HCT116 (cell line): ENCODE data around the gene GOLGA6L7. TPM values are rescaled to one million over a fixed set of nuclear protein-coding genes. Genes with fewer than 3 reads are reported as not detected.

ENCODE experiments used
- ATAC-seq: fragments of 200-7000 bp; cut with Tn5 transposase; 2 replicates; pipeline ENCODE4 v1.9.1; 2020; ENCODE audit warnings: mild to moderate bottlenecking, moderate library complexity
- BruUV-seq: library from RNA; stranded (reverse); fragments of 400-500 nt; replicated peaks from 2 replicates; lab custom pipeline; 2021; lab: Mats Ljungman, UMichigan
- CTCF ChIA-PET: fragments of 300-600 bp; sonication (Branson Sonifier 250); formaldehyde crosslinking; loops from one replicate; lab custom pipeline; 2021; ENCODE audit warnings: antibody characterized with exemption; lab: Charles Lee
- POLR2A ChIA-PET: fragments of 300-600, 350-600 bp; sonication (Branson Sonifier 250); formaldehyde crosslinking; loops from one replicate; lab custom pipeline; 2021; ENCODE audit warnings: antibody characterized with exemption; lab: Charles Lee
- RAD21 ChIA-PET, 2 experiments: fragments of 300-600 bp; sonication (Branson Sonifier 250); formaldehyde crosslinking; loops; one replicate each; lab custom pipeline; 2023; ENCODE audit warnings: low total read pairs in 2 of 2; ENCODE audit not compliant: uncharacterized antibody in 2 of 2, unreplicated experiment in 2 of 2, low non-redundant PET in 1 of 2; lab: Charles Lee
- DNase-seq: peaks from one replicate; pipeline ENCODE4 v3.0.0-alpha.2; 2010; ENCODE audit warnings: low read depth, low spot score
- H2AFZ ChIP-seq: fragments of 200-600 bp; shearing (Covaris generic), sonication (generic); 2 replicates; pipeline ENCODE4 v1.6.1; 2017; ENCODE audit warnings: low read depth, mixed run types, mixed read lengths, antibody characterized with exemption, low read length; ENCODE audit not compliant: poor library complexity, severe bottlenecking
- H3K27ac ChIP-seq: 2 replicates; pipeline ENCODE4 v1.5.1; 2012; ENCODE audit warnings: low read depth, low read length
- H3K27me3 ChIP-seq: fragments of 200-600 bp; sonication (generic); 2 replicates; pipeline ENCODE4 v1.6.1; 2016; ENCODE audit warnings: mixed run types, low read length, mixed read lengths; ENCODE audit not compliant: insufficient read depth
- H3K36me3 ChIP-seq, 2 experiments: fragments of 200-500 bp in 1 of 2; fragments of 200-600 bp in 1 of 2; sonication (Bioruptor generic) in 1 of 2; sonication (generic) in 1 of 2; 2 replicates each; pipeline versions ENCODE4 v1.5.1 to v1.6.1; 2014 to 2016; ENCODE audit warnings: low read length in 2 of 2, inconsistent platforms in 1 of 2, mixed read lengths in 1 of 2, mixed run types in 1 of 2; ENCODE audit not compliant: insufficient read depth in 2 of 2, control insufficient read depth in 1 of 2
- H3K4me1 ChIP-seq, 2 experiments: fragments of 200-600 bp in 1 of 2; sonication (generic) in 1 of 2; 2 replicates each; pipeline versions ENCODE4 v1.5.1 to v1.6.1; 2012 to 2017; ENCODE audit warnings: low read length in 2 of 2, inconsistent platforms in 1 of 2, mild to moderate bottlenecking in 1 of 2, mixed read lengths in 1 of 2, mixed run types in 1 of 2, moderate library complexity in 1 of 2; ENCODE audit not compliant: insufficient read depth in 2 of 2, control insufficient read depth in 1 of 2
- H3K4me2 ChIP-seq: fragments of 200-600 bp; sonication (generic); 2 replicates; pipeline ENCODE4 v1.6.1; 2017; ENCODE audit warnings: mixed run types, low read length, mixed read lengths
- H3K4me3 ChIP-seq, 2 experiments: fragments of 200-600 bp in 1 of 2; sonication (generic) in 1 of 2; replicated peaks in 1 of 2; 2 replicates each; pipeline ENCODE4 v1.5.1; 2011 to 2016; ENCODE audit warnings: low read length in 2 of 2, control low read depth in 1 of 2, low read depth in 1 of 2, mild to moderate bottlenecking in 1 of 2, mixed read lengths in 1 of 2, mixed run types in 1 of 2
- H3K79me2 ChIP-seq: fragments of 200-600 bp; sonication (generic); 2 replicates; pipeline ENCODE4 v1.6.1; 2017; ENCODE audit warnings: mild to moderate bottlenecking, mixed run types, low read length, moderate library complexity, mixed read lengths; ENCODE audit not compliant: insufficient read depth
- H3K9ac ChIP-seq: fragments of 200-600 bp; sonication (generic); 2 replicates; pipeline ENCODE4 v1.6.1; 2016; ENCODE audit warnings: low read length, mixed read lengths
- H3K9me2 ChIP-seq: fragments of 200-600 bp; sonication (generic), shearing (Covaris generic); 2 replicates; pipeline ENCODE4 v1.6.1; 2017; ENCODE audit warnings: mixed run types, mild to moderate bottlenecking, moderate library complexity; ENCODE audit not compliant: insufficient read depth
- H3K9me3 ChIP-seq, 2 experiments: fragments of 200-500 bp in 1 of 2; fragments of 200-600 bp in 1 of 2; sonication (Bioruptor generic) in 1 of 2; sonication (generic) in 1 of 2; 2 replicates each; pipeline ENCODE4 v1.6.1; 2014 to 2017; ENCODE audit warnings: low read length in 2 of 2, mixed read lengths in 2 of 2, inconsistent platforms in 1 of 2, low read depth in 1 of 2, mild to moderate bottlenecking in 1 of 2, mixed run types in 1 of 2, moderate library complexity in 1 of 2; ENCODE audit not compliant: control insufficient read depth in 1 of 2, insufficient read depth in 1 of 2
- H4K20me1 ChIP-seq: fragments of 200-600 bp; sonication (generic), shearing (Covaris generic); 2 replicates; pipeline ENCODE4 v1.6.1; 2017; ENCODE audit warnings: mixed run types, mild to moderate bottlenecking, moderate library complexity; ENCODE audit not compliant: insufficient read depth
- CBX3 ChIP-seq: IDR thresholded peaks from 2 replicates; pipeline ENCODE4 v1.6.1; 2012; ENCODE audit warnings: low read depth
- EGR1 ChIP-seq: IDR thresholded peaks from 2 replicates; pipeline ENCODE4 v1.6.1; 2012; ENCODE audit warnings: low read depth
- ELF1 ChIP-seq: IDR thresholded peaks from 2 replicates; pipeline ENCODE4 v1.6.1; 2012; ENCODE audit warnings: low read depth, borderline replicate concordance
- EZH2 ChIP-seq: fragments of 200-600 bp; sonication (generic); IDR thresholded peaks from 2 replicates; pipeline ENCODE4 v1.6.1; 2017; ENCODE audit warnings: antibody characterized with exemption, mixed run types
- FOSL1 ChIP-seq: IDR thresholded peaks from 2 replicates; pipeline ENCODE4 v1.6.1; 2012; ENCODE audit warnings: low read depth
- MAX ChIP-seq: IDR thresholded peaks from 2 replicates; pipeline ENCODE4 v1.6.1; 2012
- POLR2AphosphoS5 ChIP-seq: IDR thresholded peaks from 2 replicates; pipeline ENCODE4 v1.6.1; 2011; ENCODE audit warnings: mild to moderate bottlenecking, low read depth, low read length, moderate library complexity
- SP1 ChIP-seq: IDR thresholded peaks from 2 replicates; pipeline ENCODE4 v1.6.1; 2012; ENCODE audit warnings: low read depth
- SRF ChIP-seq: IDR thresholded peaks from 2 replicates; pipeline ENCODE4 v1.6.1; 2012; ENCODE audit warnings: low read depth
- TCF7L2 ChIP-seq: IDR thresholded peaks from 2 replicates; pipeline ENCODE4 v1.7.0; 2011; ENCODE audit warnings: borderline replicate concordance, inconsistent platforms; ENCODE audit not compliant: insufficient read depth, insufficient read length; ENCODE audit errors: extremely low read depth
- intact Hi-C: fragments of 100-400 bp; cut with micrococcal nuclease; formaldehyde crosslinking; loops from 2 replicates; pipeline ENCODE4 v1.10.0; 2022
- total RNA-seq: library from RNA; stranded (reverse); gene quantifications from one replicate; pipeline ENCODE4 v1.2.1, GENCODE V29; 2021; ENCODE audit not compliant: unreplicated experiment
- TF ChIP-seq, protein P1 (sequence below): IDR thresholded peaks from 2 replicates; pipeline ENCODE4 v1.6.1; 2012
- TF ChIP-seq, protein P2 (sequence below), 3 experiments: fragments of 200-600 bp in 1 of 3; sonication (generic) in 1 of 3; IDR thresholded peaks in 2 of 3; conservative IDR thresholded peaks in 1 of 3; 2 replicates each; pipeline ENCODE4 v1.5.1; 2012 to 2017; ENCODE audit warnings: low read depth in 2 of 3, low read length in 2 of 3, antibody characterized with exemption in 1 of 3, borderline replicate concordance in 1 of 3, control low read depth in 1 of 3, mild to moderate bottlenecking in 1 of 3, mixed read lengths in 1 of 3, mixed run types in 1 of 3, moderate library complexity in 1 of 3; ENCODE audit not compliant: insufficient read depth in 1 of 3

Gene GOLGA6L7
- total RNA-seq, 1 experiment from 2014 or later = not detected

- DNase-seq (no peak), ATAC-seq (no peak)
- no peak within 1 kb of the TSS for H3K9ac ChIP-seq
- RAD21 ChIA-PET = no interaction called here
- TF ChIP-seq TCF7L2 (no peak), FOSL1 (no peak), POLR2AphosphoS5 (no peak), SP1 (no peak), EZH2 (no peak), SRF (no peak)
- TF ChIP-seq, protein P1, sequence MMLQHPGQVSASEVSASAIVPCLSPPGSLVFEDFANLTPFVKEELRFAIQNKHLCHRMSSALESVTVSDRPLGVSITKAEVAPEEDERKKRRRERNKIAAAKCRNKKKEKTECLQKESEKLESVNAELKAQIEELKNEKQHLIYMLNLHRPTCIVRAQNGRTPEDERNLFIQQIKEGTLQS = no peak
- TF ChIP-seq, all 23 proteins: peak for 0
- no peaks in the 10 kb centered on the region for H3K36me3 ChIP-seq
- H3K4me2 ChIP-seq = no peak within 1 kb of the TSS
- ChIA-PET POLR2A (no interaction called here), CTCF (no interaction called here)
- BruUV-seq = no TSS peak
- H2AFZ ChIP-seq = no peak within 1 kb of the TSS
- H3K9me3 ChIP-seq = no peaks in the 10 kb centered on the region
- no peaks in the 10 kb centered on the region for H3K79me2 ChIP-seq
- H4K20me1 ChIP-seq = no peaks in the 10 kb centered on the region
- H3K9me2 ChIP-seq = no peaks in the 10 kb centered on the region
- no peak within 1 kb of the TSS for H3K4me3 ChIP-seq
- H3K27me3 ChIP-seq = no peaks in the 10 kb centered on the region
- no peak within 1 kb of the TSS for H3K27ac ChIP-seq
- H3K4me1 ChIP-seq = no peaks in the 10 kb centered on the region; a peak in 1 of 4 replicates
- intact Hi-C loops = no loop called here
Observed at GRCh38 chr15:28885630-28886430, 37.4 kb upstream of the GOLGA6L7 start, which contains the start of gene APBA2. Gene APBA2, plus strand, starts transcription at chr15:28885974. Its CDS starts 167,911 bp downstream, at chr15:29053885.

- Histone ChIP-seq H3K9me2 (no peaks in the 10 kb centered on the region), H4K20me1 (no peaks in the 10 kb centered on the region), H3K27ac (no peak overlapping the region), H3K79me2 (no peaks in the 10 kb centered on the region), H3K27me3 (no peaks in the 10 kb centered on the region), H3K4me1 (no peaks in the 10 kb centered on the region; a peak in 1 of 4 replicates), H3K36me3 (no peaks in the 10 kb centered on the region), H3K4me3 (no peak overlapping the region), H3K9ac (no peak overlapping the region), H3K9me3 (no peaks in the 10 kb centered on the region), H2AFZ (no peak overlapping the region), H3K4me2 (no peak overlapping the region)
- DNase-seq = no peak
- CTCF ChIA-PET = no interaction called here
- TF ChIP-seq, protein P2, sequence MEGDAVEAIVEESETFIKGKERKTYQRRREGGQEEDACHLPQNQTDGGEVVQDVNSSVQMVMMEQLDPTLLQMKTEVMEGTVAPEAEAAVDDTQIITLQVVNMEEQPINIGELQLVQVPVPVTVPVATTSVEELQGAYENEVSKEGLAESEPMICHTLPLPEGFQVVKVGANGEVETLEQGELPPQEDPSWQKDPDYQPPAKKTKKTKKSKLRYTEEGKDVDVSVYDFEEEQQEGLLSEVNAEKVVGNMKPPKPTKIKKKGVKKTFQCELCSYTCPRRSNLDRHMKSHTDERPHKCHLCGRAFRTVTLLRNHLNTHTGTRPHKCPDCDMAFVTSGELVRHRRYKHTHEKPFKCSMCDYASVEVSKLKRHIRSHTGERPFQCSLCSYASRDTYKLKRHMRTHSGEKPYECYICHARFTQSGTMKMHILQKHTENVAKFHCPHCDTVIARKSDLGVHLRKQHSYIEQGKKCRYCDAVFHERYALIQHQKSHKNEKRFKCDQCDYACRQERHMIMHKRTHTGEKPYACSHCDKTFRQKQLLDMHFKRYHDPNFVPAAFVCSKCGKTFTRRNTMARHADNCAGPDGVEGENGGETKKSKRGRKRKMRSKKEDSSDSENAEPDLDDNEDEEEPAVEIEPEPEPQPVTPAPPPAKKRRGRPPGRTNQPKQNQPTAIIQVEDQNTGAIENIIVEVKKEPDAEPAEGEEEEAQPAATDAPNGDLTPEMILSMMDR (IDR thresholded peaks at IDR 0.05 in 2 of 3, conservative IDR thresholded peaks at IDR 0.05 in 1 of 3; ENCODE audit: borderline replicate concordance in 1 of 3, insufficient read depth in 1 of 3, low read depth in 2 of 3, low read length in 2 of 3) = no peak
- TF ChIP-seq MAX (no peak), ELF1 (no peak), CBX3 (no peak), EGR1 (no peak)
- intact Hi-C loops = no loop called here
- no peak for ATAC-seq
- POLR2A ChIA-PET = no interaction called here
- BruUV-seq = no TSS peak
- RAD21 ChIA-PET = no interaction called here
Observed at GRCh38 chr15:28885128-28885629, 36.7 kb upstream of the GOLGA6L7 start.
